Activated CD8-positive, alpha-beta T cell treated with anti-CD3 and anti-CD28 coated beads for 36 hours (primary cell): ENCODE data around the gene PPP2R2C. TPM values are rescaled to one million over a fixed set of nuclear protein-coding genes. Genes with fewer than 3 reads are reported as not detected.

Experiments used
- ATAC-seq: fragments of 200-7000 bp; cut with Tn5 transposase; one replicate; pipeline ENCODE4 v1.10.0; 2021; ENCODE audit warnings: mild to moderate bottlenecking, moderate library complexity
- CTCF ChIA-PET: fragments of 350-600 bp; sonication (Branson Sonifier 250); formaldehyde crosslinking; loops from one replicate; lab custom pipeline; 2021; ENCODE audit warnings: antibody characterized with exemption; lab: Charles Lee
- POLR2A ChIA-PET: fragments of 350-600 bp; sonication (Branson Sonifier 250); formaldehyde crosslinking; loops from one replicate; lab custom pipeline; 2021; ENCODE audit warnings: antibody characterized with exemption; lab: Charles Lee
- DNase-seq: peaks from one replicate; pipeline ENCODE4 v3.0.0-alpha.2; 2020
- H3K27ac Mint-ChIP-seq: one replicate; pipeline ENCODE4 v1.8.0; 2021; ENCODE audit warnings: mild to moderate bottlenecking, mixed read lengths
- H3K27me3 Mint-ChIP-seq: one replicate; pipeline ENCODE4 v1.8.0; 2021; ENCODE audit warnings: mixed read lengths
- H3K36me3 Mint-ChIP-seq: one replicate; pipeline ENCODE4 v1.8.0; 2021; ENCODE audit warnings: low read depth, mixed read lengths
- H3K4me1 Mint-ChIP-seq: one replicate; pipeline ENCODE4 v1.8.0; 2021; ENCODE audit warnings: low read depth, mixed read lengths
- H3K4me3 Mint-ChIP-seq: one replicate; pipeline ENCODE4 v1.8.0; 2021; ENCODE audit warnings: mild to moderate bottlenecking, moderate library complexity, mixed read lengths
- H3K9me3 Mint-ChIP-seq: one replicate; pipeline ENCODE4 v1.8.0; 2021; ENCODE audit warnings: mixed read lengths
- intact Hi-C: fragments of 100-400 bp; cut with micrococcal nuclease; formaldehyde crosslinking; loops from one replicate; pipeline ENCODE4 v1.10.0; 2022
- total RNA-seq, 2 experiments: library from RNA; stranded (reverse); gene quantifications; one replicate each; pipeline ENCODE4 v1.2.3, GENCODE V29; 2021
- TF ChIP-seq, protein P1 (sequence below): fragments of 200-600 bp; IDR thresholded peaks from one replicate; pipeline ENCODE4 v1.8.0; 2022; ENCODE audit warnings: antibody characterized with exemption, mild to moderate bottlenecking

PPP2R2C gene
- total RNA-seq, 2 experiments from 2014 or later: not detected

DNA sequence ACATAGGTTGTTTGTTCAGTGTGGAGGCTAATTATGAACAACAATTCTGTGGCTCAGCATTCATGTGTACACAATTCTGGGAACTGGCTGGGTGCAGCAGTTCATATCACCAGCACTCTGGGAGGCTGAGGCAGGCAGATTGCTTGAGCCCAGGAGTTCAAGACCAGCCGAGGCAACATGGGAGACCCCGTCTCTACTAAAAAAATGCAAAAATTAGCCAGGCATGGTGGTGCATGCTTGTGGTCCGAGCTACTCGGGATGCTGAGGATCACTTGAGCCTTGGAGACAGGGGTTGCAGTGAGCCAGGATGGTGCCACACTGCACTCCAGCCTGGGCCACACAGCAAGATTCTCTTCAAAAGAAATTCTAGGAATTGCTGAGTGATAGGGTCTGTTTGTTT is 4.5 kb upstream of the PPP2R2C start:
- ATAC-seq: no peak
- Mint-ChIP-seq H3K27ac (no peak overlapping the region), H3K27me3 (peaks cover 26% of the 10 kb centered on the region), H3K36me3 (no peaks in the 10 kb centered on the region), H3K4me3 (no peak overlapping the region), H3K9me3 (no peaks in the 10 kb centered on the region), H3K4me1 (no peaks in the 10 kb centered on the region)
- CTCF ChIA-PET: no interaction called here
- intact Hi-C loops: no loop called here
- POLR2A ChIA-PET: interaction anchor here (0.6 kb wide), 1 partner anchor 1399 kb away, joined by 3 read pairs; no protein-coding TSS in a partner anchor
- no peak for DNase-seq
- TF ChIP-seq, protein P1, sequence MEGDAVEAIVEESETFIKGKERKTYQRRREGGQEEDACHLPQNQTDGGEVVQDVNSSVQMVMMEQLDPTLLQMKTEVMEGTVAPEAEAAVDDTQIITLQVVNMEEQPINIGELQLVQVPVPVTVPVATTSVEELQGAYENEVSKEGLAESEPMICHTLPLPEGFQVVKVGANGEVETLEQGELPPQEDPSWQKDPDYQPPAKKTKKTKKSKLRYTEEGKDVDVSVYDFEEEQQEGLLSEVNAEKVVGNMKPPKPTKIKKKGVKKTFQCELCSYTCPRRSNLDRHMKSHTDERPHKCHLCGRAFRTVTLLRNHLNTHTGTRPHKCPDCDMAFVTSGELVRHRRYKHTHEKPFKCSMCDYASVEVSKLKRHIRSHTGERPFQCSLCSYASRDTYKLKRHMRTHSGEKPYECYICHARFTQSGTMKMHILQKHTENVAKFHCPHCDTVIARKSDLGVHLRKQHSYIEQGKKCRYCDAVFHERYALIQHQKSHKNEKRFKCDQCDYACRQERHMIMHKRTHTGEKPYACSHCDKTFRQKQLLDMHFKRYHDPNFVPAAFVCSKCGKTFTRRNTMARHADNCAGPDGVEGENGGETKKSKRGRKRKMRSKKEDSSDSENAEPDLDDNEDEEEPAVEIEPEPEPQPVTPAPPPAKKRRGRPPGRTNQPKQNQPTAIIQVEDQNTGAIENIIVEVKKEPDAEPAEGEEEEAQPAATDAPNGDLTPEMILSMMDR: no peak

GRCh38 chr4:6475492-6476020 is 3.1 kb upstream of the PPP2R2C start:
- Mint-ChIP-seq H3K27ac (no peak overlapping the region), H3K27me3 (peaks cover 24% of the 10 kb centered on the region), H3K36me3 (no peaks in the 10 kb centered on the region), H3K4me3 (no peak overlapping the region), H3K4me1 (no peaks in the 10 kb centered on the region), H3K9me3 (no peaks in the 10 kb centered on the region)
- intact Hi-C loops: no loop called here
- POLR2A ChIA-PET: no interaction called here
- TF ChIP-seq, protein P1: no peak
- ATAC-seq (no peak), DNase-seq (no peak)
- CTCF ChIA-PET: no interaction called here

GRCh38 chr4:6474705-6475457 is 2.5 kb upstream of the PPP2R2C start:
- no peaks in the 10 kb centered on the region for H3K4me1 Mint-ChIP-seq
- no peak overlapping the region for H3K4me3 Mint-ChIP-seq
- intact Hi-C loops: no loop called here
- DNase-seq (no peak), ATAC-seq (no peak)
- ChIA-PET POLR2A (no interaction called here), CTCF (no interaction called here)
- H3K36me3 Mint-ChIP-seq: no peaks in the 10 kb centered on the region
- TF ChIP-seq, protein P1: no peak
- H3K27me3 Mint-ChIP-seq: peaks cover 30% of the 10 kb centered on the region
- no peaks in the 10 kb centered on the region for H3K9me3 Mint-ChIP-seq
- H3K27ac Mint-ChIP-seq: no peak overlapping the region

DNA sequence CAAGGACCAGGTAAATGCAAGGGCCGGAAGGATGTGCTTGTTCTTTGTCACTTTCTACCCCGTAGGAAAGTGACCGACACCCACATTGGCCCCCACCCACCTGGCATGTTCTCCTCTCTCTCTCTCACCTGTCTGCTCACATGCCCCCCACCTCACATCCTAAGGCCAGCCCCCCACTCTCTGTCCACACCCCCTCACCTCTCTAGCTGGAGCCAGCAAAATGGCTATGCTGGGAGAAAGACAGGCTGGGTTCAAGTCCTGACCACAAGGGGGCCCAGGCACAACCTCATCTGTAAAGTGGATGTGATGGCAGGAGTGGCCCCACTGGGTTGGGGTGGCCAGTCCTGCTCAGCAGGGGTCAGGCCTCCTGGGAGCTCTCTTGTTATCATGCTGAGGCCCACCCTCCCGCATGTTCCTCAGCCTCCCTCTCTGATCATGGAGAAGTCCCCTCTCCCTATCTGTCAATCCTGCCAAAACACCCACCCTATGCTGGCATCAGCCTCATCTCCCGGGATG is 1.7 kb upstream of the PPP2R2C start:
- CTCF ChIA-PET: interaction anchor here (1.1 kb wide), 1 partner anchor 626 kb away, joined by 3 read pairs; no protein-coding TSS in a partner anchor
- DNase-seq: no peak

More for the DNA sequence above, 1.7 kb upstream of the PPP2R2C start:
- H3K4me3 Mint-ChIP-seq: no peak overlapping the region
- intact Hi-C loops: no loop called here
- TF ChIP-seq, protein P1: no peak
- no peak overlapping the region for H3K27ac Mint-ChIP-seq
- POLR2A ChIA-PET: no interaction called here
- H3K36me3 Mint-ChIP-seq: no peaks in the 10 kb centered on the region
- no peaks in the 10 kb centered on the region for H3K9me3 Mint-ChIP-seq
- no peak for ATAC-seq
- peaks cover 38% of the 10 kb centered on the region for H3K27me3 Mint-ChIP-seq
- no peaks in the 10 kb centered on the region for H3K4me1 Mint-ChIP-seq
